NCI-H2081 treated with DMSO at 0.1 percent for 48 hours (cell line): ENCODE data around the gene ATPAF1.

ENCODE experiments used
- DNase-seq: peaks from one replicate; lab custom pipeline; 2025; lab: John Stamatoyannopoulos, UW

Gene ATPAF1

GRCh38 chr1:46650491-46650890, 17.7 kb downstream of the ATPAF1 start:
- DNase-seq = no peak

GRCh38 chr1:46649764-46650163, 18.4 kb downstream of the ATPAF1 start:
- no peak for DNase-seq

GRCh38 chr1:46647611-46648010, 20.6 kb downstream of the ATPAF1 start:
- DNase-seq = no peak

GRCh38 chr1:46646844-46647243, 21.3 kb downstream of the ATPAF1 start:
- DNase-seq = no peak

- no peak for DNase-seq
Observed at GRCh38 chr1:46646331-46646730, 21.8 kb downstream of the ATPAF1 start.

- DNase-seq = no peak
Observed at GRCh38 chr1:46645815-46646214, 22.3 kb downstream of the ATPAF1 start.

GRCh38 chr1:46643368-46643775, 24.8 kb downstream of the ATPAF1 start:
- peak; percentile 96 for DNase-seq

- no peak for DNase-seq
Observed at GRCh38 chr1:46642115-46642680, 26.0 kb downstream of the ATPAF1 start.

GRCh38 chr1:46639547-46639946, 28.6 kb downstream of the ATPAF1 start:
- no peak for DNase-seq

GRCh38 chr1:46638921-46639320, 29.2 kb downstream of the ATPAF1 start:
- no peak for DNase-seq

- no peak for DNase-seq
Observed at GRCh38 chr1:46637444-46638083, 30.6 kb downstream of the ATPAF1 start.

GRCh38 chr1:46635205-46635604, 33.0 kb downstream of the ATPAF1 start:
- DNase-seq = no peak

- DNase-seq = no peak
Observed at GRCh38 chr1:46630719-46631118, 37.4 kb downstream of the ATPAF1 start.

GRCh38 chr1:46623743-46624644, 44.2 kb downstream of the ATPAF1 start:
- DNase-seq = no peak

- DNase-seq = no peak
Observed at GRCh38 chr1:46622344-46622743, 45.8 kb downstream of the ATPAF1 start.

GRCh38 chr1:46621930-46622329, 46.2 kb downstream of the ATPAF1 start:
- no peak for DNase-seq

- no peak for DNase-seq
Observed at GRCh38 chr1:46619656-46620258, 48.4 kb downstream of the ATPAF1 start.

- no peak for DNase-seq
Observed at GRCh38 chr1:46618754-46619415, 49.3 kb downstream of the ATPAF1 start.

- DNase-seq = no peak
Observed at GRCh38 chr1:46617833-46618232, 50.3 kb downstream of the ATPAF1 start.

- DNase-seq = no peak
Observed at GRCh38 chr1:46617108-46617800, 50.9 kb downstream of the ATPAF1 start.
